BE2C (cell line): ENCODE results near the gene PTPRQ.

Source experiments
- DNase-seq: peaks from one replicate; pipeline ENCODE4 v3.0.0-alpha.2; 2020
- H3K27me3 ChIP-seq: fragments of 250-450 bp; sonication (Bioruptor Pico); 2 replicates; pipeline ENCODE4 v1.5.1; 2020; ENCODE audit warnings: mild to moderate bottlenecking
- H3K36me3 ChIP-seq: fragments of 250-450 bp; sonication (Bioruptor Pico); 2 replicates; pipeline ENCODE4 v1.5.1; 2020; ENCODE audit warnings: mild to moderate bottlenecking
- H3K4me1 ChIP-seq: fragments of 250-450 bp; sonication (Bioruptor Pico); 2 replicates; pipeline ENCODE4 v1.5.1; 2020
- H3K4me3 ChIP-seq: 2 replicates; pipeline ENCODE4 v1.5.1; 2011; ENCODE audit warnings: low read depth, low read length
- H3K9me3 ChIP-seq: fragments of 250-450 bp; sonication (Bioruptor Pico); 2 replicates; pipeline ENCODE4 v1.5.1; 2020
- TF ChIP-seq, protein P1 (sequence below): IDR thresholded peaks from 2 replicates; pipeline ENCODE4 v1.5.1; 2012; ENCODE audit warnings: mild to moderate bottlenecking, low read depth, low read length

The PTPRQ gene

DNA sequence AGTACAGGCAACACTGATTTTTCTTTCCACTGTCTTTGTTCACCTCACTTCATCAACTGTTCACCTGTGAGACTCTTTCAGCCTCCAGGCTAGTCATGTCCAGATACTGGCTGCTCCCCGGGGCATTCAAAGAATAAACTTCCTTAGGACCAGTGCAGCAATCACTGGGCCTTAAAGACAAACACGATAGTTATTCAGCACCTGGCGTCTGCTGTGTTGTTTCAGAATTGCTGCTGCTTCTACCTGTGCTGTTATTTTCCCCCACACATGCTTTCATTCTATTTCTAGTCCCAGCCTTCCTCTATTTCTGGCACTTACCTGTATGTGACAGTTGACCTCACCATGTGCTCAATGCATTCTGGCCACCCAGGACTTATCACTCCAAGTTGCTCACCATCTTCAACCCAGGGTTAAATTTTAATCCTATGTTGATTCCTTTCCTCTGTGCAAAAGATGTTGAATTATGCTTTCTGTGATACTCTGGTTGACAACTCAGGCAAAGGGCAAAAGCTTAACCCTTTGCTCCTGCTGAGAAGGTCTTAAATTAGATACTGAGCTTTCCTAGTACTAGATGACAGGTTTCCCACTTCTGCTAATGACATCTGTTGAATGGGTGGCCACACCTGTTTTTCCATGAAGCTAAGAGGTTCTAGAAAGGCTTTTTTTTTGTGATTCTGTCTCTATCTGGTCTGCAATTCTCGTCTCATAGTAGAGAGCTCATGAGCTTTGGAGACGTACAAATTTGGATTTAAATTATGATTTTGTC lies 41.4 kb downstream of the PTPRQ start:
- DNase-seq, result no peak

DNA sequence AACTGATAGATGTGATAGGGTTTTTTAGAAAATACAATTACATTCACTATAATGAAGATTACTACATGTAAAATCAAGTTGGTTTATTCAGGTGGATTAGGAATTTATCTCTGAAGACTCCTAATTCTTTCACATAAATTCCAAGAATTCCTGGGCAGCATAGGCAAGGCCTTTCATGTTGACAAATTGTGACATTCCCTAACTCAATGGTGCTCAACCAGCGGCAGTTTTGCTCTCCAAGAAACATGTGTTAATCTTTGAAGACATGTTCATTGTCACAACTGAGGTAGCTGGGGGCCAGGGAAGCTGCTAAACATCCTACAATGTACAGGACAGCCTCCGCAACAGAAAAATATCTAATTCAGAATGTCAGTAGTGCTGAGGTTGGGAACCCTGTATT lies 46.3 kb downstream of the PTPRQ start:
- no peak for DNase-seq
- Histone ChIP-seq H3K27me3 (no peaks in the 10 kb centered on the region), H3K9me3 (no peaks in the 10 kb centered on the region), H3K36me3 (no peaks in the 10 kb centered on the region), H3K4me1 (no peaks in the 10 kb centered on the region), H3K4me3 (no peak overlapping the region)
- TF ChIP-seq, protein P1, sequence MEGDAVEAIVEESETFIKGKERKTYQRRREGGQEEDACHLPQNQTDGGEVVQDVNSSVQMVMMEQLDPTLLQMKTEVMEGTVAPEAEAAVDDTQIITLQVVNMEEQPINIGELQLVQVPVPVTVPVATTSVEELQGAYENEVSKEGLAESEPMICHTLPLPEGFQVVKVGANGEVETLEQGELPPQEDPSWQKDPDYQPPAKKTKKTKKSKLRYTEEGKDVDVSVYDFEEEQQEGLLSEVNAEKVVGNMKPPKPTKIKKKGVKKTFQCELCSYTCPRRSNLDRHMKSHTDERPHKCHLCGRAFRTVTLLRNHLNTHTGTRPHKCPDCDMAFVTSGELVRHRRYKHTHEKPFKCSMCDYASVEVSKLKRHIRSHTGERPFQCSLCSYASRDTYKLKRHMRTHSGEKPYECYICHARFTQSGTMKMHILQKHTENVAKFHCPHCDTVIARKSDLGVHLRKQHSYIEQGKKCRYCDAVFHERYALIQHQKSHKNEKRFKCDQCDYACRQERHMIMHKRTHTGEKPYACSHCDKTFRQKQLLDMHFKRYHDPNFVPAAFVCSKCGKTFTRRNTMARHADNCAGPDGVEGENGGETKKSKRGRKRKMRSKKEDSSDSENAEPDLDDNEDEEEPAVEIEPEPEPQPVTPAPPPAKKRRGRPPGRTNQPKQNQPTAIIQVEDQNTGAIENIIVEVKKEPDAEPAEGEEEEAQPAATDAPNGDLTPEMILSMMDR, result no peak

More for the DNA sequence above, 41.4 kb downstream of the PTPRQ start:
- Histone ChIP-seq H3K27me3 (no peaks in the 10 kb centered on the region), H3K36me3 (no peaks in the 10 kb centered on the region), H3K9me3 (no peaks in the 10 kb centered on the region), H3K4me3 (no peak overlapping the region), H3K4me1 (no peaks in the 10 kb centered on the region)
- TF ChIP-seq, protein P1, result no peak

DNA sequence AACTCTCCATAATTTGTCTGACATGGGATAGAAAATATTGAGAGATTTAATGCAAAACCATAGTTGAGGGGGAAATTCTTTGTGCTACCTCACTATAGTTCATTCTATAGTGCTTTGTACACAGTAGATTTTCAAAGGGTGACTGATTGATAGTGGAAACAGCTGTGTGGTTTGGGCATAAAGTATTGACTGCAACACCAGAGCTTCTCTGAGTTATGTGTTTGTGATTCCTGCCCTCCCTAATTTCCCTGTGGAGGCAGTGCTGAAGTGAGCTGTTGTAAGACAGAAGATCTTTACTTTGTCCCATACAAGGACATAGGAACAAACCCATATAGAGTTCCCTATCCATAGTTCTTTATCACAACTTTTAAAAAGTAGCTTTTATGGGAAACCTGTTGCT lies 47.1 kb downstream of the PTPRQ start:
- Histone ChIP-seq H3K4me1 (no peaks in the 10 kb centered on the region), H3K36me3 (no peaks in the 10 kb centered on the region), H3K4me3 (no peak overlapping the region), H3K27me3 (no peaks in the 10 kb centered on the region), H3K9me3 (no peaks in the 10 kb centered on the region)
- DNase-seq, result no peak
- TF ChIP-seq, protein P1, result no peak

DNA sequence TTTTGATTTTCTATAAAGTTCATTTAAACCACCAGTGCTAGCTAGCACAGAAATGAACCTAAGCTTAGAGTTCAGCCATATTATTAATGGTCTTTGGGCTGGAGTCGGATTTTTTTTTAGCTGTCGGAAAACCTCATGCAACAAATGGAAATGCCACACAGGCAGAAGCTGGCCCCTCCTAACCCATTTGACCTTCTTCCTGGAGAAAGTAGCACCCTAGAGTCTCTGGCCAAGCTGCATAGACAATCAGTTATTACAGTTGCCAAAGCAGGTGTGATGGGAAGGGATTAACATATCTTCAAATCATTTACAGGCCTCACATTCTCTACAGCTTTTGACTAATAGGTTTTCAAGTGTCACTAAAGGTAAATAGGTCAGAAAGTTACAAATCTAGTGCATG lies 49.4 kb downstream of the PTPRQ start:
- DNase-seq, result no peak
- TF ChIP-seq, protein P1, result no peak
- H3K4me1 ChIP-seq, result no peaks in the 10 kb centered on the region
- H3K36me3 ChIP-seq, result no peaks in the 10 kb centered on the region
- no peaks in the 10 kb centered on the region for H3K9me3 ChIP-seq
- H3K4me3 ChIP-seq, result no peak overlapping the region
- H3K27me3 ChIP-seq, result no peaks in the 10 kb centered on the region

DNA sequence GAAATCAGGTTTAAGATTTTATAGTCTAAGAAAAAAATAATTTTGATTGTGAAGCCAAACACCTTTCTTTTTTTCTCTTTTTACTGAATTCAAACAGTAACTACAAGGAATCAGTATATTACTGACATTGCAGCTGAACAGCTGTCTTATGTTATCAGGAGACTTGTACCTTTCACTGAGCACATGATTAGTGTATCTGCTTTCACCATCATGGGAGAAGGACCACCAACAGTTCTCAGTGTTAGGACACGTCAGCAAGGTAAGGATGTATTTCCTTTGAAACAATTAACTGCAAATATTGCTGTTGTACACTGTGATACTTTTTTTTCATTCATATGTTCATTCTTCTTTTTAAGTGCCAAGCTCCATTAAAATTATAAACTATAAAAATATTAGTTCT lies 50.8 kb downstream of the PTPRQ start:
- no peaks in the 10 kb centered on the region for H3K9me3 ChIP-seq
- H3K36me3 ChIP-seq, result no peaks in the 10 kb centered on the region
- H3K4me3 ChIP-seq, result no peak overlapping the region
- no peaks in the 10 kb centered on the region for H3K4me1 ChIP-seq
- TF ChIP-seq, protein P1, result no peak
- no peaks in the 10 kb centered on the region for H3K27me3 ChIP-seq
- DNase-seq, result no peak

DNA sequence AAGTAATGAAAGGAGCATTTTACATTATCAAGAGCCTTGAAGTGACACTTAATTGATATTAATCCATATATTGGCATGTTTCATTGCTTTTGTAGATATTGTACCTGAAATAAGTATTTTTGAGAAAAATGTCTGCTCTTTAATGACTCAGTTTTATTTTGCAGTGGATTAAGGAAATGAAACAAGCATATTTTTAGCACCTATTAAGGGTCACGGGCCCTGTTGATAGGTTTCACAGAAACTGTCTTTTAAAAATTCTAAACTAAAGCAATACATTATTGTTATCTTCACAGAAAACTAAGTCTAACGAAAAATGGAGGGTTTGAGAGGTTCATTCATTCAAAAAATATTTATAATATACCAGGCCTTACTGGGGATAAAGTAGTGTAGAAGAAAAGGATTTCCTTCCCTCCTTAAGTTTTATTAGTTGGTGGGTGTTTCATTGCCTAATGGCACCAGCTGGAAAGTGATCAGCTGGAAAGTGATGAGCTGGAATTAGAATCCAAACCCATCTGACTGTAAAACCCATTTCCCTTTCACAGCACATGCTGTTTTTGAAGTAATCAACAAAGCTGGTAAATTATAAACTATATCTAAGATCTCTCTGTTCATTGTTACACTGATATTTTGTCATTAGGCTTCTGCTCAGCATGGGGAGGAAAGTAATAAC lies 54.2 kb downstream of the PTPRQ start:
- H3K4me1 ChIP-seq, result no peaks in the 10 kb centered on the region
- no peaks in the 10 kb centered on the region for H3K27me3 ChIP-seq
- TF ChIP-seq, protein P1, result no peak
- H3K36me3 ChIP-seq, result no peaks in the 10 kb centered on the region
- H3K9me3 ChIP-seq, result no peaks in the 10 kb centered on the region
- no peak overlapping the region for H3K4me3 ChIP-seq
- DNase-seq, result no peak
